ENCODE measurements around the gene RITA1.

The RITA1 gene

DNA sequence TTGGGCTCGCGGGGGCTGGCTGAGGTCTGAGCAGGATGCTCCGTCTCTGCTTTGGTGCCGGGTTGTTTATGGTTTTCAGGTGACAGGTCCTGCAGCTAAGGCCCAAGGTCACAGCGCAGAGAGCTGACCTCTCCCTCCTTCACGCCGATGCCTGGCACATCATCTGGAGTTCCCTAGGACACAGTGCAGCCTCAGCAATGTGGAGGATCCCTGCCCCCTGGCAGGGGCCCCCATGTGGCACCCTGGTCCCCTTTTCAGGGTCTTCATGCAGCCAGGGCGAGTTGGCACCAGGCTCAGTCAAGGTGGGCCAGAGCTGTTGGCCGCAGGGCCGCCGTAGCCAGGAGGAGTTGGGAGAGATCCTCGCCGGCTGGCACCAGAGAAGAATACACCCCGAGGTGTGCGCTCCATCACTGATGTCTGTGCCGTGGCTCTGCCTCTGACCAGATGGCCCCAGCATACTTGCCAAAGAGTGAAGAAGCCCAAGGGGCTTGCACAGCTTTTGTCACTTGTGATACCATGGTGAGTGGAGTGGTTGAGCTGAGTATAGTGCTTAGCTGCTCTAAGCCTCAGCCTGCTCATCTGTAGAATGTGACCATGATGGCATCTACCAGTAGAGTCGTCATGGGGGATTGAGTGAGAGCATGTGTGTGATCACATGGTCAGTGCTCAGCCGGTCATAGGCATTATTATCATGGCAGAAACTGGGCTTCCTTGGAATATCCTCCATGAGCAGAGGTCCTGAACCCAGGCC lies 46.7 kb downstream of the RITA1 start:
- no peak for DNase-seq (ENCODE audit: low spot score)

DNA sequence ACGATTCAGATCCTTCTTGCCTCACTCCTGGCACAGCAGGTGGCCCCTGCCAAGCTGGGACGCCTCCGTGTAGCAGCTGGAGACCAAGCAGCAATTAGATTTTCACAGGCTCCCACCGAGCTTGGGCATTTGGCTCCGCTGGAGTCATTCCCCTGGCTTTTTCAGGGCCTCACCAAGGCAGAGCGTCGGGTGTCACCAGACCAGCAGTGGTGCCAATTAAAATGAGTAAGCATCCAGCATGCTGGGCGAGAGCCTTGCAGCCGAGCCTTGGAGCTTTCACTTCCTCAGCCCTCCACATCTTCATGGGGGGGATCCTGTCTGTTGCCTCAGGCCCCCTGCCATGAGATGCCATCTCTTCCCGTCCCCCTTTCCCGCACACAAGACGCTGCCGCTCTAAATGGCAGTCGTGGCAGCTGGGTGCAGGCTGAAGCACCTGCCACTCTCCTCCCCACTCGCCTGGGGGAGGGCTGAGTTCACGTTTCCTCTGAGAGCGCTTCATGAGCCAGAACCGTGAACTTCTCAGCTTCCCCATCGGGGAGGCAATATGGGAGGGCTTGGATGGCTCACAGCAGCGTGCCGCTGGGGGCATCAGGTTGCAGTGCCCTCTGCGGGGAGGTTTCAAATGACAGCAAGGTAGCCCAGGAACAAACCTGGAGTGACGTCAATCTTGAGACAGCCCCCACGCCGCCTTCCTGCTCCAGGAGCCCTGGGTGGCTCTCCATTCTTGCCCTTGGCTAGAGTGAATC lies 47.5 kb downstream of the RITA1 start:
- no peak for DNase-seq (ENCODE audit: low spot score)

DNA sequence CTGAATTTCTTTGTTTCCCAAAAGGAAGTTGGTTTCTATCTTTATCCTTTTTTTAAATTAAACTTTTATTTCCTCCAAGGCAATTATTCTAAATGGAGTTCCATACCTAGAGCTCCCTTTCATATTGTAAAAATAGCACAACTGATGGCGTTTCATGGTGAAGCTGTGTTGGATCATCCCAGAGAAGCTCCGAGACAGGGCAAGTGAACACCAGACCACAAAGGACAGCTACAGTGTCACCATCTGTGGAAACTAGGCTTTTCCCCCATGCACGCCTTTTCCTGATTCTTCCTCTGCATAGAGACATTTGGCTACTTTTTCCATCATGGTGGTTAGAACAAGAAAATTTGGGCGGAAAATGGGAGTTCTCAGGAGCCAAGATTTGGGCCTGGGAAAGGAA lies 48.4 kb downstream of the RITA1 start:
- no peak for DNase-seq (ENCODE audit: low spot score)

DNA sequence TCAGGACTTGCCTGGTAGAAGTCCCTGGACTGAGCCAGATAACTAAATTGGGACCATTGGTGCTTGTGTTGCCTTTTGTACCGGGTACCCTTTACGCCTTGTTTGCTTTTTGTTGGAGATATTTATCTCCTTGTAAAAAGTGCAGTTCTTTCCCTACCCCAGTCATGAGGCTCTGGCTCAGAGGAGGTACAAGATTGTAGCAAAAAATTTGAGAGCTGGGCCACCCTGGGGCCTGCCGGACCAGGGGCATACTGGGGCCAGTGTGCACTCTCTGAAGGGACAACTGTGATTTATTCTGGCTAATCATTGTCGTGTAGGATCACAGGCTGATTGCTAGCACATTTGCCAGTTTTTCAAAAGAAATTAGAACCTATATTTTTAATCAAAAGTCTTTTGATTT lies 49.0 kb downstream of the RITA1 start:
- no peak for DNase-seq (ENCODE audit: low spot score)

DNA sequence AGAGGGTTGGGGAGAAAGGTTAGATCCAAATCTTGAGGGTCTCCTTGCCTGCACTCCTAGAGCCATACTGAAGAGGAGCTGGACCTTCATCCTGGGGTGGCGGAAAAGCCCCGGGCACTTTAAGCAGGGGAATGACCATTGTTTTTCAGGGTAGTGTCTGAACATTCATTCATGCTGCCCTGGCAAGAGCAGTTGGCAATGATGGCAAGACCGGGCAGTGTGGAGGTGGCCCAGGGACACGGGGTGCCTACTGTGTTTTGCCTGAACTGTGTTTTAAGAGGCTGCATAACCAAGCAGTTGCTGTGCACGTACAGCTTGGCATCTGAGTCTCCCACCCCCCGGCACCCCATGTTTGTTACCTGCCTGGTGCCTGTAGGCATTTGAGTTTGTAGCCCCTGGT lies 50.5 kb downstream of the RITA1 start:
- no peak for DNase-seq (ENCODE audit: low spot score)

DNA sequence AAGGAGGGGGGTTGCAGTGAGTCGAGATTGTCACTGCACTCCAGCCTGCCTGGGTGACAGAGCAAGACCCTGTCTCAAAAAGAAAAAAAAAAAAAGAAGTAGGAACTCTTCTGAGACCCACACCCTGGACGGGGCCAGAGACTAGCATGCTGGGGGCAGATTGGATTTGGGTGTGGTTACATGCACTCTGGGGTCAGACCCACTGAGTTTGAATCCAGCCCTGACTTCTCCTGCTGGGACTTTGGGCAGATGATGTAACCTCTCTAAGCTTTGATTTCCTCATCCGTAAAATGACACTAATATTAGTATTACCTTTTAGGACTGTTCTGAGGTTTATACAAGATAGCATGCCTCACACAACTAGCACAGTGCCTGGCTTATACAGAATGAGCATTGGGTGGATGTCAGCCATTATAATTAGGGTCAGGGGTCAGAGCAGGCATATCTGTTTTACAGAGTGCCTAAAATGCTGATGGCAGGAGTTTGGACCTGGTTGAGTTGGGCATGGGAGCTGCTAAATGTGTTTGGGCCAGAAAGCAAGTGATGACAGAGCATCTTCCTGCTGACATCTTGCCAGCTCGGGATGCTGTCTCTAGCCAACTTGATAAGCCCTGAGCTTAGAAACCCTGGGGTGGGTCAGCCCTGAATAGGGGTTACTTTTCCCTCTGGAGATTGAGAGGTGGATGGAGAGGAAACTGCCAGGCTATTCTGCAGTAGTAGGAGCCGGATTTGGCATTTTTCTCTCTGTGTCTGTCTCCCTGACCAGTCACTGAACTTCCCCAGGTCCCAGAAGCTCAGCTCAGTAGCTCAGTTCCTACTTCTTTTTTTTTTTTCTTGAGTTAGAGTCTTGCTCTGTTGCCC lies 51.2 kb downstream of the RITA1 start:
- no peak for DNase-seq (ENCODE audit: low spot score)

DNA sequence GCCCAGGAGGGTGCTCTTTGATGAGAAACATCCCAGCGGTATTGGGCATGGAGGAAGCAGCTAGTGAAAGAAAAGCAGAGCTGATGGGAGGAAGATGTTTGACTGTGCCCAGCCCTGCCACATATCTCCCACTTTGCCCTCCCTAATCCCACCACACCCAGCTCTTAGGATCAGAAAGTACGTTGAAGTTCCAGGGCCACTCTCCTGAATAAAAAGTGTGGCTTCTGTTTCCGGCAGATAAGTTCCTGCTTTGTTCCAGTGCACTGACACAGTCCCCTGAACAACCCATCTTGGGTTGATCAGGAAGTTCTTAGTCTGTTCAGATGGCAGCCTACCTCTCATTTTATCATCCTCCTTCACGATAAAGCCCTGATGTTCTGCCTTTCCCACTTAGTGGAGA lies 52.2 kb downstream of the RITA1 start:
- no peak for DNase-seq (ENCODE audit: low spot score)

DNA sequence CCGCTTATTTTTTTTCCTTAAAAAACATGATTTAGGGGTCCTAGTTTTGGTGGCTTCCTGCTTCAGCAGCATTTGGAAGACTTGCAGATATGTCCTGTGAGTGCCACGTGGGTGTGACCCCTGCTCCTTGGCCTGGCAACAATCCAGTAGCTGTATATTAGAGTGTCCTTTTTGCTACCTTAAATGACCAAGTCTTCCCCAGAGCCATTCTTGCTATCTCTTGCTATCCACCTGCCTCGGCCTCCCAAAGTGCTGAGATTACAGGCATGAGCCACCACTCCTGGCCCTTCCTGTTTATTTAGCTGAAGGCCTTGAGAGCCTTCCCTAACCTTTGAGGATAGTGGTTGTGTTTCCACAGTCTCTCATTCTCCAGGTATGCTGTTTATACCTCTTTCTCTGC lies 52.8 kb downstream of the RITA1 start:
- no peak for DNase-seq (ENCODE audit: low spot score)

DNA sequence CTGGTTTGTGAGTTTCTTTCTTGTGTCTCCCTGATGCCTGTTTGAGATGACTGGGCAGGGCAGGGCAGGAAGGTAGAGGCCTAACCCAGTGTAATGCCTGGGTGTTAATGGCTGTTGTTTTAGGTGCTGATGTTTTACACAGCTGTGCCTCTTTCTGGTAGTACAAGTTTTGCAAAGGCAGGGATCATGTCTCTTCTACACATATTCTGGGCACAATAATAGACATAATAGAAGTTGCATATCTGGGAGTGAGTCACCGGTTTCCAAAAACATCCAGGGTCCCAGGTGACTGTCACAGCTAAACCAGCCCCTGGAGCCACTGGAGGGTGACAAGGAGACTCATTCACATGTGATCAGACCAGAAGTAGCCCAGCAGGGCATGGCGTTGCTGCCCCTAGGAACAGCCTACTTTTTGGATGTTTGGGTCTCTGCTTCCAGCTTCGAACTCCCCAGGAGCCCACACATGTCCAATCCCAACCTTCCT lies 53.8 kb downstream of the RITA1 start:
- DNase-seq (ENCODE audit: low spot score): peak; percentile 38

DNA sequence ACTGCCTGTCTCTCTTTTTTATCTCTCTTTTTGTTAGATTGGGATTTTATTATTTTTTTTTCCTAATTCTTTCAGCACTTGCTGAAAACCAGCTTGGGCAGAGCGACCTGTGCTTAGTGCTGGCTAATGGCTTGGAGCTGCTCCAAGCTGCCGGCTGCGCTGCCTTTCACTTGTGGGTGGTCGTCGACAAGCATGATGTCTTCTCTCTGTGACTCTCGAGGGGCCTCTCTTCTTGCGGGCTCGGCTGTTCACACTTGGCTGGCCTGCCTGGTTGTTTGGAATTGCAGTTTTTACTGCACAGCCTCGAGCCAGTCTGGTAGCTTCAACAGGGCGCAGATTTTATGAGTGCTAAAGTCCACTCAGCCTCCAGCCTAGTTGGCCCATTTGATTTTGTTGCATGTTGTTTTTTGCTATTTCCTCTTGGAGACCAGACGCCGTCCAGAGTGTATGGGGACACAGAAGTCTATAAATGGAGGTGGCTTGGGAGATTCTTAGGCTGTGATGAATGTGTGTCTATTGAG lies 54.4 kb downstream of the RITA1 start:
- DNase-seq (ENCODE audit: low spot score): peak; percentile 85

DNA sequence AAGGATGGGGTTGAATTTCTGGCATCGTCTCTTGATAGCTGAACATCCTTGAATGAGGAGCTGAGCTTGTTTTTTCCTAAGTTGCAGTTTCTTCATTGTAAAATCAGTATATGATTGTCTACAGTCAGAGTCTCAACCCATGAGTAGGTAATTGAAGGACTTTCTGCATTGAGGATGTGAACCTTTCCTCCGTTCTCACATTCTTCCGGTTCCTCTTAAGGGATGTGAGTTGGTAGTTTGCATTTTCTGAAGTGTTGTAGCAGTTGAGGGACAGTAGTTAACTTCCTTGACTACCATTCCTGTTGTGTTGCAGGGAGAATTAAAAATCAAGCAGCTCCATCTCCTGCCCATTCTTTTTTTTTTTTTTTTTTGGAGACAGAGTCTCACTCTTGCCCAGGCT lies 54.9 kb downstream of the RITA1 start:
- no peak for DNase-seq (ENCODE audit: low spot score)

DNA sequence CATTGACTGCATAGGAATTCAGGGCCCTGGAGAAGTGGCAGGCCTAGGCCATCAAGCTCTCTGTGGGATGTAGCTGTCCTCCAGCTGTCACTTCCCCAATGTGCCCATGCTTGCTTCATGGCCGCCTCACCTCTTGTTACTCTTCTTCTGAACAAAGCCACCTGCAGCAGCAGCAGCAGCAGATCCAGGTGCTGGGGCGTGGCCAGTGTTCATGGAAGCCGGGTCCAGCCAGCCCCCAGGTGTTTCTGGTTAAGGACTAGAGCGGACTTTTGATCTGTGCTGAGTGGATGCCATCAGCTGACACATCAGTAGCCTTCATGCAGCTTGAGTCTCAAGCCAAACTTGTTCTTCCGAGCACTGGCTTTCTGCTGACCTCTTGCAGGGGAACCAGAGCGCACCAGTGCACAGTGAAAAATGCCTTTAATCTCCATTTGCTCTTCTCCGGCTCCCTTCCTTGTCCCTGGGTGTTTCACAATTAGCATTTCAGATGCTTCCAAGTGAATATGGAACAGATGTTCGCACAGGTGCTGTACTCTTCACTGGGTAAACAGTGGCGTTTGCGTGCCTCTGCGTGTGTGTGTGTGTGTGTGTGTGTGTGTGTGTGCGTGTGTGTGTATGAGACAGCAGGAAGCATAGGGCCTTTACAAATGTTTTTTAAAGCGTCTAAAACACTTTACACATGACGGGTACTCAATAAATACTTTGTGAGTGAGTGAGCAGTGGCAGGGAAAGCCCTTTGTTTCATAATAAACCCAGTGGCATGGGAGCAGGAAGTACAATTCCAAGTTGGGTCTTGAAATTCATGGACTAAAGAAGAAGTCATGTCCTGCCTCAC lies 55.9 kb downstream of the RITA1 start:
- DNase-seq (ENCODE audit: low spot score): no peak
